ENCODE data around the gene CYP8B1. TPM values are rescaled to one million over a fixed set of nuclear protein-coding genes. Genes with fewer than 3 reads are reported as not detected.

The CYP8B1 gene
- total RNA-seq, 1 experiment from 2014 or later: not detected

- ChIA-PET CTCF (no interaction called here), POLR2A (no interaction called here)
- H3K27me3 Mint-ChIP-seq (ENCODE audit: insufficient read depth, unreplicated experiment): no peaks in the 10 kb centered on the region
- H3K9me3 Mint-ChIP-seq (ENCODE audit: unreplicated experiment): no peaks in the 10 kb centered on the region
- H3K4me3 Mint-ChIP-seq (ENCODE audit: unreplicated experiment): no peak overlapping the region
- TF ChIP-seq, protein P1, sequence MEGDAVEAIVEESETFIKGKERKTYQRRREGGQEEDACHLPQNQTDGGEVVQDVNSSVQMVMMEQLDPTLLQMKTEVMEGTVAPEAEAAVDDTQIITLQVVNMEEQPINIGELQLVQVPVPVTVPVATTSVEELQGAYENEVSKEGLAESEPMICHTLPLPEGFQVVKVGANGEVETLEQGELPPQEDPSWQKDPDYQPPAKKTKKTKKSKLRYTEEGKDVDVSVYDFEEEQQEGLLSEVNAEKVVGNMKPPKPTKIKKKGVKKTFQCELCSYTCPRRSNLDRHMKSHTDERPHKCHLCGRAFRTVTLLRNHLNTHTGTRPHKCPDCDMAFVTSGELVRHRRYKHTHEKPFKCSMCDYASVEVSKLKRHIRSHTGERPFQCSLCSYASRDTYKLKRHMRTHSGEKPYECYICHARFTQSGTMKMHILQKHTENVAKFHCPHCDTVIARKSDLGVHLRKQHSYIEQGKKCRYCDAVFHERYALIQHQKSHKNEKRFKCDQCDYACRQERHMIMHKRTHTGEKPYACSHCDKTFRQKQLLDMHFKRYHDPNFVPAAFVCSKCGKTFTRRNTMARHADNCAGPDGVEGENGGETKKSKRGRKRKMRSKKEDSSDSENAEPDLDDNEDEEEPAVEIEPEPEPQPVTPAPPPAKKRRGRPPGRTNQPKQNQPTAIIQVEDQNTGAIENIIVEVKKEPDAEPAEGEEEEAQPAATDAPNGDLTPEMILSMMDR (IDR thresholded peaks at IDR 0.05; ENCODE audit: insufficient read depth in 1 of 2, low read depth in 1 of 2, low read length in 1 of 2, severe bottlenecking in 1 of 2, unreplicated experiment in 1 of 2): no peak
- no peak for DNase-seq
- Histone ChIP-seq H3K36me3 (ENCODE audit: control insufficient read depth, insufficient read depth, low read length) (no peaks in the 10 kb centered on the region), H3K27me3 (replicated peaks; ENCODE audit: control insufficient read depth, insufficient read depth, low read length) (no peaks in the 10 kb centered on the region), H3K9me3 (no peaks in the 10 kb centered on the region), H3K4me3 (ENCODE audit: low read depth, low read length) (no peak overlapping the region), H3K4me1 (no peaks in the 10 kb centered on the region)
- no peaks in the 10 kb centered on the region for H3K36me3 Mint-ChIP-seq (ENCODE audit: insufficient read depth, unreplicated experiment)
- no TSS peak for BruUV-seq (replicated peaks)
- H3K27ac Mint-ChIP-seq (ENCODE audit: unreplicated experiment): no peak overlapping the region
- peaks cover 4% of the 10 kb centered on the region for H3K4me1 Mint-ChIP-seq (ENCODE audit: low read depth, unreplicated experiment)
- intact Hi-C loops (cut with micrococcal nuclease; ENCODE audit: unreplicated experiment): no loop called here
Observed at GRCh38 chr3:42844815-42845214, 30.9 kb downstream of the CYP8B1 start.

- H3K9me3 Mint-ChIP-seq (ENCODE audit: unreplicated experiment): no peaks in the 10 kb centered on the region
- H3K27ac Mint-ChIP-seq (ENCODE audit: unreplicated experiment): no peak overlapping the region
Observed at GRCh38 chr3:42844412-42844713, 31.3 kb downstream of the CYP8B1 start.

DNA sequence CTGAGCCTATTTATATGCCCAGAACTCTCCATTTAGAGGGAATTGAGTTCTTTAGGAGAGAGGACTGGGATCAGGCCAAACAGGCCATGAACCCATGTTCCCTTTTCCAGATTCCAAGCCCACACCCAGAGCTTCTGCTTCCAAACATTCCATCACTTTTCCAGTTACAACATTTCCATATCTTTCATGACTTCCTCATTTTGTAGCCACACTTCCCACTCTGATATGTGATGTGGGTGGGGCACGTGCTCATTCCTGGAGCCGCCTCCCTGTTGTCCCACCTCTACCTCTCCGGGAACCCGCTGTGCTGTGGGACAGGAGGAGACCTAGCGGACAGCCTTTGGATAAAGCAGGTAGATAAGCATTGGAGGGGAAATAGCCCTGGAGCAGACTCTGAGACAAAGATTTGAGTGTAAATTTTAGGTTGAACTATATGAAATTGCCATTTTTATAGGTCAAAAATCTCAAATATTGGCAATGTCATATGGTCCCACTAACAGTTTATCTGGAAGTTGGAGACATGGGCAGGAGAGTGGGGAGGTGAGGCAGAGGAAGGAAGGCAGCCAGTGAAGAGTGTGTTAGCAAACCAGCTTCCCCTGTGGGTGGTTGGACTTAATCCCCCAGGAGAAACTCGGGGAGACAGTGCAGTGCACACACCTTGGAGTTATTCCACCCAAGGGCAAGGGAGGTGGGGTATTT lies 31.8 kb downstream of the CYP8B1 start:
- intact Hi-C loops (cut with micrococcal nuclease; ENCODE audit: unreplicated experiment): no loop called here
- Histone ChIP-seq H3K36me3 (ENCODE audit: control insufficient read depth, insufficient read depth, low read length) (no peaks in the 10 kb centered on the region), H3K4me1 (no peaks in the 10 kb centered on the region), H3K4me3 (ENCODE audit: low read depth, low read length) (no peak overlapping the region), H3K9me3 (no peaks in the 10 kb centered on the region), H3K27me3 (replicated peaks; ENCODE audit: control insufficient read depth, insufficient read depth, low read length) (no peaks in the 10 kb centered on the region)
- Mint-ChIP-seq H3K36me3 (ENCODE audit: insufficient read depth, unreplicated experiment) (no peaks in the 10 kb centered on the region), H3K4me3 (ENCODE audit: unreplicated experiment) (no peak overlapping the region), H3K4me1 (ENCODE audit: low read depth, unreplicated experiment) (peaks cover 4% of the 10 kb centered on the region), H3K27me3 (ENCODE audit: insufficient read depth, unreplicated experiment) (no peaks in the 10 kb centered on the region), H3K9me3 (ENCODE audit: unreplicated experiment) (no peaks in the 10 kb centered on the region), H3K27ac (ENCODE audit: unreplicated experiment) (no peak overlapping the region)
- TF ChIP-seq, protein P1 (IDR thresholded peaks at IDR 0.05; ENCODE audit: insufficient read depth in 1 of 2, low read depth in 1 of 2, low read length in 1 of 2, severe bottlenecking in 1 of 2, unreplicated experiment in 1 of 2): no peak
- ChIA-PET CTCF (no interaction called here), POLR2A (no interaction called here)
- no TSS peak for BruUV-seq (replicated peaks)
- DNase-seq: no peak

More at GRCh38 chr3:42844412-42844713, 31.3 kb downstream of the CYP8B1 start:
- TF ChIP-seq, protein P1 (IDR thresholded peaks at IDR 0.05; ENCODE audit: insufficient read depth in 1 of 2, low read depth in 1 of 2, low read length in 1 of 2, severe bottlenecking in 1 of 2, unreplicated experiment in 1 of 2): no peak
- Histone ChIP-seq H3K27me3 (replicated peaks; ENCODE audit: control insufficient read depth, insufficient read depth, low read length) (no peaks in the 10 kb centered on the region), H3K4me1 (no peaks in the 10 kb centered on the region), H3K9me3 (no peaks in the 10 kb centered on the region), H3K4me3 (ENCODE audit: low read depth, low read length) (no peak overlapping the region), H3K36me3 (ENCODE audit: control insufficient read depth, insufficient read depth, low read length) (no peaks in the 10 kb centered on the region)
- BruUV-seq (replicated peaks): no TSS peak
- POLR2A ChIA-PET: no interaction called here
- H3K36me3 Mint-ChIP-seq (ENCODE audit: insufficient read depth, unreplicated experiment): no peaks in the 10 kb centered on the region
- intact Hi-C loops (cut with micrococcal nuclease; ENCODE audit: unreplicated experiment): no loop called here
- peaks cover 4% of the 10 kb centered on the region for H3K4me1 Mint-ChIP-seq (ENCODE audit: low read depth, unreplicated experiment)
- no peak overlapping the region for H3K4me3 Mint-ChIP-seq (ENCODE audit: unreplicated experiment)
- CTCF ChIA-PET: no interaction called here
- DNase-seq: no peak
- H3K27me3 Mint-ChIP-seq (ENCODE audit: insufficient read depth, unreplicated experiment): no peaks in the 10 kb centered on the region
